ENCODE results near the gene MRPS27. TPM values are rescaled to one million over a fixed set of nuclear protein-coding genes. Genes with fewer than 3 reads are reported as not detected.

Gene MRPS27
- polyA plus RNA-seq, 10 donors: 33.9 to 53.6 (median 42.4) TPM

DNA sequence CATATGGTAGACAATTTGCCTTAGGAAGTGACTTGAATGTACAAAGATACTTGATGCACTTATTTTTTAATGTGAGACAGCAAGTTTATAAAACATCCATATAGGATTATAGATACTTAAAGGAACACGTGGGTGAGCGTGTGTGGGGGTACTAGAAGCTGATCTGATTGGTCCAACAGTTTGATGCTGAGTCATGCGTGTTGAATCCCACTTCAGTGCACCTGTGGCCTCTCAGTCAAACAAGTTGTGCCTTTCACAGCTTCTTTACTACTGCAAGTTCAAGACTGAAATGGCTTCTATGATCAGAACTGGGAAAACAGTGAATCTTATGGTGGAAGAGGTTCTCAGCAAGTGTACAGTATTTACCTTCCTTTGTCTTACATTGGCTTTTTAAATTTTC, 113.9 kb downstream of the MRPS27 start:
- DNase-seq: no peak

DNA sequence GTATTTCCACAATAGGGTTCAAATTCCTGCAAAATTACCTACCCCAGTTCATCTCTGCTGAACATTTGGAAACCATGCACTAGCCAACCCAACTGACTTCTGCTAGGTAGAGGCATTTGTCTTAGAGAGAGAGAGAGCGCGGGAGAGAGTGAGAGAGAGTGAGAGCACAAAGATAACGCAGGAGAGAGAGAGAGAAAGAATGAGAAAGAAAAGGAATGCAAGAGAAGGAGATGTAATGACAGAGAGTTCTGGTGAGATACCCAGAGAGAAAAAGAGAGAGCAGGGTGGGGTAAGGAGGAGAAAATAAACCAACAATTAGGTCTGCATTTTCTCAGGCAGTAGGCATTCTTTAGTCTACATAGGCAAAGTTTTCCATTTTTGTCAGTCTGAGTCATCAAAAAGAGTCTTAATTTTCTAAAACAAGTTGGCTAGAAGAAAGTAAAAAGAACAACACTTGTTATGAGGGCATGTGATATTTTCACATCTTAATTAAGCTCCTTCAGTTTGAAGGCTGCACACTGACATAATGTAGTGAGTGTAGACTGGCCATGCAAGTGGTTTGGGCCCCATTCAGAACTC, 114.5 kb downstream of the MRPS27 start:
- DNase-seq: no peak

DNA sequence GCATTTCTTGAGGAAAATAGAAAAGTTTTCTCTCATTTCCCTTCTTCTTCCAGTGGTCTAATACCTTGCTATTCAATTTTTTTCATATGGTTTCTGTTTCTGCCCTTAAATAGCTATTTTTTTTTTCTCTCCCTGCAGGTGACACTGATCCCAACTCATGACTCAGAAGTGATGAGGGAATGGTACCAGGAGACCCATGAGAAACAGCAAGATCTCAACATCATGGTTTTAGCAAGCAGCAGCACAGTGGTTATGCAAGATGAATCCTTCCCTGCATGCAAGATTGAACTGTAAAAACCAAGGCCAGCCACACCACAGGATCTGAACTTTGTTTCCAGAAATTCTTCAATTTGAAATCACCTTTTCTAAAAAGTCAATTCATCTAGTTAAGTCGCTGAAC, 115.1 kb downstream of the MRPS27 start:
- DNase-seq: no peak

DNA sequence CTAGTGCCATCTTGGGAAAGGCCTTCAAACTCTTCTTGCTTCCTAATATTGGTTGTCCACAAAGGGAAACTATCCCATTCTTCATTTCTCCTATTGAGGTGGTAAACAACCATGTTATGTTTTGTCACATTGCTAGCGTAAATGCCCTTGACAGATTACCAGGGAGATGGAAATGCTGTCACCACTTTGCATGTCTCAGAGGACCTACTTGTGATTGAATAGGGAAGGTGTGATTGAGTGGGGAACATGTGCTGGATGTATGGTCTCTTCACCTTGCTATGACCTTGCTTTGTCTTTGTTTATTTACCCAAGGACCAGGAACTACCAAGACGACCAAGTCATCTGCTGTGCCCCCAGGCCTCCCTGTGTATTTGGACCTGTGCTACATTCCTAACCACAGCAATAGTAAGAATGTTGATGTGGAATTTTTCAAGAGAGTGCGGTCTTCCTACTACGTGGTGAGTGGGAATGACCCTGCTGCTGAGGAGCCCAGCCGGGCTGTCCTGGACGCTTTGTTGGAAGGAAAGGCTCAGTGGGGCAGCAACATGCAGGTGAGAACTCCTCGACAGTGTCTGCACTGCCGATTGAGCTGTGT, 116.7 kb downstream of the MRPS27 start:
- no peak for DNase-seq

DNA sequence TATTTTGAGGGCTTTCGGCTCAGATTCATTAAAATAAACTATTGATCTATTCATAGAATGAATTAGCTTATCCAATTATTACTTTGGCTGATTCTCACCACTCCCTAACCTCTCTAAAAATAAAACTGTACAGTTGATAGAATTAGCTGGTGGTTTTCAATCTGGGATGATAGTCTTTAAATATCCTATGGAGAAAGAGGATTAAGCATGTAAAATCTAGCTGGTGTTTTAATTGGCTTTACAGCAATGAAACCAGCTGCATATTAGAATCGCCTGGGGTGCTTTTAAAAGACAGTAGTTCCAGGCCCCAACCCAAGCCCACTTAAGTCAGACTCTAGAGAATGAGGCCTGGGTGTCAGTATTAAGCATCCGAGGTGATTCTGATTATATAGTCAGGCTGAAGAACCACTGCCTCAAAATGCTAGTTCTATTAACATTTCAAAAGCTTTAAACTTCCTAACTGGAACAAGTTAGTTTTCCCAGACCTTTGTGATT, 117.7 kb downstream of the MRPS27 start:
- DNase-seq: no peak

DNA sequence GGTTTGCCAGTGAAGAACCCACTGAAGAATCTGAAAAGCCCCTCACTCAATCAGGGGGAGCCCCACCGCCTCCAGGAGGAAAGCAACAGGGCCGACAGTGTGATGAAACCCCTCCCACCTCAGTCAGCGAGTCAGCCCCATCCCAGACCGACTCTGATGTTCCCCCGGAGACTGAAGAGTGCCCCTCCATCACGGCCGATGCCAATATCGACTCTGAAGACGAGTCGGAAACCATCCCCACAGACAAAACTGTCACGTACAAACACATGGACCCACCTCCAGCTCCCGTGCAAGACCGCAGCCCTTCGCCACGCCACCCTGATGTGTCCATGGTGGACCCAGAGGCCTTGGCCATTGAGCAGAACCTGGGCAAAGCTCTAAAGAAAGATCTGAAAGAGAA, 120.4 kb downstream of the MRPS27 start:
- no peak for DNase-seq

DNA sequence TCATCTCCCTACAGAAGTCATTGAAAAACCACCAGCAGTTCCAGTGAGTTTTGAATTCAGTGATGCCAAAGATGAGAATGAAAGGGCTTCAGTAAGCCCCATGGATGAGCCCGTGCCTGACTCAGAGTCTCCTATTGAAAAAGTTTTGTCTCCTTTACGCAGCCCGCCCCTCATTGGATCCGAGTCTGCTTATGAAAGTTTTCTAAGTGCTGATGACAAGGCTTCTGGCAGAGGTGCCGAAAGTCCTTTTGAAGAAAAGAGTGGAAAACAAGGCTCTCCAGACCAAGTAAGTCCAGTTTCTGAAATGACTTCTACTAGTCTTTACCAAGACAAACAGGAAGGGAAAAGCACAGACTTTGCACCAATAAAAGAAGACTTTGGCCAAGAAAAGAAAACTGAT, 122.6 kb downstream of the MRPS27 start:
- DNase-seq: no peak

DNA sequence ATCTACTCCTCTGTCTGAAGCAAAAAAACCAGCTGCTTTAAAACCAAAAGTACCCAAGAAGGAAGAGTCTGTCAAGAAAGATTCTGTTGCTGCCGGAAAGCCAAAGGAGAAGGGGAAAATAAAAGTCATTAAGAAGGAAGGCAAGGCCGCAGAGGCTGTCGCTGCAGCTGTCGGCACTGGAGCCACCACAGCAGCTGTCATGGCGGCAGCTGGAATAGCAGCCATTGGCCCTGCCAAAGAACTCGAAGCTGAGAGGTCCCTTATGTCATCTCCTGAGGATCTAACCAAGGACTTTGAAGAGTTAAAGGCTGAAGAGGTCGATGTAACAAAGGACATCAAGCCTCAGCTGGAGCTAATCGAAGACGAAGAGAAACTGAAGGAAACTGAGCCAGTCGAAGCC, 124.5 kb downstream of the MRPS27 start:
- no peak for DNase-seq

DNA sequence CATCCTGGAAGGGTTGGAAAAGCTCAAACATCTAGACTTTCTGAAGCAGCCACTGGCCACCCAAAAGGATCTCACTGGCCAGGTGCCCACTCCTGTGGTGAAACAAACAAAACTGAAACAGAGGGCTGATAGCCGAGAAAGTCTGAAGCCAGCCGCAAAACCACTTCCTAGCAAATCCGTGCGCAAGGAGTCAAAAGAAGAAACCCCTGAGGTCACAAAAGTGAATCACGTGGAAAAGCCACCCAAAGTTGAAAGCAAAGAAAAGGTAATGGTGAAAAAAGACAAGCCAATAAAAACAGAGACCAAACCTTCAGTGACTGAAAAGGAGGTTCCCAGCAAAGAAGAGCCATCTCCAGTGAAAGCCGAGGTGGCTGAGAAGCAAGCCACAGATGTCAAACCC, 125.2 kb downstream of the MRPS27 start:
- DNase-seq: no peak

DNA sequence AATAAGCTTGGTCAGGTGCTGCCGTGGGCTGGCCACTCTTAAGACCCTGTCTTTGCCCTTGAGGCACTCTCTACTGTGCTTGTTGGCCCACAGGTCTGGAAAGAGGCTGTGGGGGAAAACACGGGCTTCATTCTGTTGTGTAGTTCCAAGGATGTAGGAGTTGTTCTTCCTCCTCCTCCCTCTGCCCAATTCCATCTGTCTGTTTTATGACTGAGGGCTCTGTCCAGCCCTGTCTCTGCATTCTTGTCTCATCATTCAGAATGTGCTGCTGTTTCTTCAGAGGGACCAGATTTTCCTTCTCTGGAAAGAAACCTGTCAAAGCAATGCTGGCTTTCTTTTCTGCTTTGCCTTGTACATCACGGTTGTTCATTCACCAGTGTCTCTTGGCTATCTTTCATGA, 128.6 kb downstream of the MRPS27 start:
- DNase-seq: no peak

DNA sequence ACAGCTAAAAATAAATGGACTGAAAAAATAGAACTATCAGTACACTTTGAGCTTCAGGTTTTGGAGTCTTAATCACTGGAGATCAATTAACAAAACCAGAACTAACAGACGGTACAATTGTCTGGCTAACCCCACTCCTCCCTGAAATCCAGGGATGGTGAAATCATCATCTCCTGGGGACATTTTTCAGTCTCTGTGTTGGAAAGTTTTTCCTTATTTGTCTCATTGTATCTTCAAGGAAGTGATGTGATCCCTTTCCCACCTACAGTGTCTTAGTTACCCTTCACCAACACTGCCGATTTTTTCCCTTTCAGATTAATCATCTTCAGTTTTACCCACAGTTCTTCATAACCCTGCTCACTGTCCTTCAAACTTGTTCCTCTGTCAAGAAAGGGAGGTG, 130.9 kb downstream of the MRPS27 start:
- DNase-seq: peak in 2 of 3 donors; percentile 54 to 69

DNA sequence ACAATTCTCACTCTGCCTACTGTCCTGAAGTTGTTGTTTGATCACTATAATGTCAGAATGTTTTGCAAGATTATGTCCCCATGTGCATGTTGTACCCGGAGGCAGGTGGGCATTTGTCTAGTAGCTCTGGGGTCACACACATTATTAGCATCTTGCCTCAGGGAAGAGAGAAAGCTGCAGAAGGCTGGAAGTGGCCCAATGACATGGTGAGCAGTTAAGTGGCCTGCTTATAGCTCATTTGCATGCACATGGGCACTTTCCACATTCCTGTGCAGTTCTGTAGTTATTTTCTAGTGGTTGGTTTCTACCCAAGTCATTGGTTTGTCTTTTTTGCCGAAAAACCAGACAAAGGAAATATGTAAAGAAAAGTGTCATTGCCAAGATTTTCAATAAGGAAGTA, 131.9 kb downstream of the MRPS27 start:
- no peak for DNase-seq

DNA sequence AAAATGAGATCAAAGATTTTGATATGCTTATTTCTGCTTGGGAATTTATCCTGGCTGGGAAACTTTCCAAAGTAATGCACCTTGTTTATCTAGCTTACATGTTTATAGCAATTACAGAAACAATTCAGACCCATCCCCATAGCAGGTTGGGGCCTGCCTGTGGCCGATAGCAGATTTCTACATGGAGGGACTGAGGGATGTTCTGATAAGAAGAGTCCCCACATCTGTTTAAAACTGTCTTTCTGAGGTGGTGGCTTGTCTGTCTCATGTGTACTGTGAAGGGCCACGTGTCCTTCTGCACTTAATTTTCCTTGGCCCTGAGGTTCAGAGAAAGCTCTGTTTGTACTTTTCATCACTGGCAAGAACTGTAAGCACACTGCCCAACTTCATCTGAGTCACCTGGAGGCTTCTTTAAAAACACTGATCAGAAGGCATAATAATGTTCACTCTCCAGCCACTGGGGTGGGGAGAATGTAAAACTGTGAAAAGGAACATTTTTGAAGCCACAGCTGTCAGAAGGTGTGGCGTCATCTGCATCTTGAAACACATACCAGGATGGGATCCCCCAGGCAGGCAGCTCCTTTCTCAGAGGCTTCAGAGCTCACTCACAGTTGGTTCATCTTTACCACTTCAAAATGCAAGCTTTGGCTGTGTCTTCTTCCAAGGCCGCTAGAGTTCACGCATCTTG, 132.5 kb downstream of the MRPS27 start:
- no peak for DNase-seq

DNA sequence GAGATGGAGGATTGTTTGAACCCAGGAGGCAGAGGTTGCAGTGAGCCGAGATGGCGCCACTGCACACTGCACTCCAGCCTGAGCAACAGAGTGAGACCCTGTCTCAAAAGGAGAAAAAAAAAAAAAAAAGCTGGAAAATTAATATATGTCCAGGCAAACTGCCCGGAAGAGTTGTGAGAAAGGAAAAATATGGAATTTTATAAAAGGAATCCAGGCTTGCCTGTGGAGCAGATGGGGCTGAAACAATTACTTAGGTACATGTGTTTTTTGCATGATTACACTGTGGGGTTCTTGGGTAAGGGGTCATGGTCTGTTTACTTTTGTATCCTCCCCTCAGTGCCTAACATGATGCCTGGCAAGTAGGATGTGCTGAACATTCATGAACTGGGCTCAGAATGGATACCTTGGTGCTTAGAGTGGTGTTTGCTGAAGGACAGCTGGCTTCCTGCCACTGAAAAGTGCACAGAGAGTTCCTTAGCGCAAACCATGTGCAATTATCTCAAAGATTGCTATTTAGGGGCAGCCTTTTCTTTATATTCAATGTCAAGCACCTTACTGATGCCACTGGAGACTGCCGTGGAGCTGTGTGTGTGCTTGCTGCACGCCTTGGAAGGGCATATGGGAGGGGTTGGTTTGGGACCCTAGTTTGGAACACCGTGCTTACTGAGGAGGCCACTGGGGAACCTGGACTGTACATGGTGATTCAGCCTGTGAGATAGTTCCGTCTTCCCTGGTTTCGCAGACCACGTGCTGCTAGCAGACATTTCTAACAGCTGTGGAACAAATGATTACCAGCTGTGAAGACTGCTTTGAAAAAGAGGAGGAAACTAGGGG, 134.3 kb downstream of the MRPS27 start:
- DNase-seq: peak; percentile 81 to 94 (median 84)

DNA sequence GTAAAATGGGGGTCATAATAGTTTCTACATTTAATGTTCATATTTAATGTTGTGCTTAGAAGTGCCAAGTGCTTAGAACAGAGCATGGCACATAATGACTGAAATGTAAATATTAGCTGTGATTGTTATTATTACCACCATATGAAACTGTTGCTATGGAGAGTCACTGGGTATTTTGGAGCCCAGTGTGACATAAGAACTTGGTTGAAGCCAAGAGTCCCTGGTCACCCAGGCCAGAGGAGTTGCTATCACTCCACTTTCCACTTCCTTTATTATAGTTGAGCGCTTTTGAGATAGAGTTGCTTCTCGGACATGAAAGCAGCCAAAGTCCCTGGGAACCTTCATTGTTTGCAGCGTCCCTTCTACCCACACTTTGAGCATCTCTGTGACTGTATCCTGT, 135.6 kb downstream of the MRPS27 start:
- DNase-seq: no peak

DNA sequence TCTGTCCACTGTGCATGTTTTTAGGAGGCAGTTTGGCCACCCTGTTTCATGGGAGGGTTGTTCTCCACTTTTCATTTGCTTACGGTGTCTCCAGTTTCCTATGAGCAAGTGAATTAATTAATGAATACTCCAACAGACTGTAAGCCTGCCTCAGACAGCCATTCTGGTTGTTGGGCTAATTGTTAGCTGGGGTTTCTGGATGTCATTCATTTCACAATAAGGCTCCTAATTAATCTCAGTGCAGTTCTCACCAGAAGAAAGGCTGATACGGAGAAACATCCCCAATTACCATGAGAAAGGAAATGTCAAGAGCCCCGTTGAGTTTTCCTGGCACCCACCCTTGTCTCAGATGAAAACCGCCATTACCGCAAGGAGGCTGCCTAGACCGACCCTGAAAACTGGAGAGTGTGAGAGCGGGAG, 136.9 kb downstream of the MRPS27 start:
- DNase-seq: no peak

DNA sequence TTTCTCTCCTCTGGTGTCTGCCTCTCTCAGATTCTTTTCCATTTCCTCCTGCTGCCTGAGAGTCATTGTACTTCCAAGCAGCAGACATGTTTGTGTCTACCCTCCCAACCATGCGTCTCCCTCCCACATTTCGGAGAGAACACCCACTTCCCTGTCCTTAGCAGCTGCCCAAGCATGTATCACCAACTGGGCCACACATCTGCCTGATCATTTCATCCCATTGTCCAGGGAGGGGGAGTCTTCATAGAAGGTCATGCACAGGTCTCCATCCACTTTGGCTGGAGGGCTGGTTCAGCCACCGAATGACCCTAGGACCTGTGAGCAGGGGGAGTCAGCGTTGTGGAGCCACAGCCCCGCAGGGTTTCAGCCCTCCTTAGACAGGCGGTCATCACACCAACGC, 137.4 kb downstream of the MRPS27 start:
- no peak for DNase-seq

DNA sequence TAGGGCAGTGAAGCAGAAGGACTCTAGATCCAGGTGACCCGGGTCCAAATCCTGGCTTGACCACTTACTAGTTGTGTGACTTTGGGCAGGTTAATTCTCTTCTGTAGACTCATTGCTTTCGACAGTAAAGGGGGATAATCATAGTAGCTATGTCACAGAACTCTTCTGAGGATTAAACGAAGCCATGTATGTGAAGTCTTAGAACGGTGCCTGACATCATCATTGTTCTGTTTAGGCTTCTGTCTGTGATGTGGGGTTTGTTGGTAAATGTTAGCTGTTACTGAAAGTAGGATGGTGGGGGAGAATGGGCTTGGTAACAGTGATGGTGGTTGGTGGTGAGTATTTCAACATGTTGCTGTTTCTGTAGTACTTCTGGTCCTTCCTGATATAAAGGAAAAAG, 139.1 kb downstream of the MRPS27 start:
- DNase-seq: no peak

DNA sequence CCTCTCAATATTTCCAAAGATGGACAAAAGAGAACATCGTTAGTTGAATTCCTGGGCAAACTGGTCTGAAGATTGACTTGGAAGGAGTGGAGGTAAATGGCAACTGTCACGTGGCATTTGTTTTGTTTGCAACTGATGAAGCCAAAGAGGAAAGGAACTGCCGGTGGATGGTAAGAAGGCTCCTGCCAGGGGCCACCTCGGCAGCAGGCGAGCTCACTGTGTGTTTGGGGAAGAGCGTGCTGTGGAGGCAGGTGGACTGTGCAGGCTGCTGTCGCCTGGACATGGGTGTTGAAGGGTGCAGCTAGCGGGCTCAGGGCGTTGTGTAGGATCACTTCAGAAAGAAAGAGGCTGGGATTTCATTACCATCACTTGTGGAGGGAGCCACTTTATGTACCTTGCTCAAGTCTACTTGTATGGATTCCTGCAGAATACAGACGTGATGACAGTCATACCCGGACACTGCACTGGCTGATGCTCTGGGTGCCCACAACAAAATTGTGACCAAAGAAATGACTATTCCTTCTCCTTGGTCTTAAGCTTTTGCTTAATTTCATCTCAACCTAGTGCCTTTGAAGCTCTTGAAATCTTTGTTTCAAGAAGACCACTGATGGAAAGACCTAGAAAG, 140.1 kb downstream of the MRPS27 start:
- DNase-seq: no peak

DNA sequence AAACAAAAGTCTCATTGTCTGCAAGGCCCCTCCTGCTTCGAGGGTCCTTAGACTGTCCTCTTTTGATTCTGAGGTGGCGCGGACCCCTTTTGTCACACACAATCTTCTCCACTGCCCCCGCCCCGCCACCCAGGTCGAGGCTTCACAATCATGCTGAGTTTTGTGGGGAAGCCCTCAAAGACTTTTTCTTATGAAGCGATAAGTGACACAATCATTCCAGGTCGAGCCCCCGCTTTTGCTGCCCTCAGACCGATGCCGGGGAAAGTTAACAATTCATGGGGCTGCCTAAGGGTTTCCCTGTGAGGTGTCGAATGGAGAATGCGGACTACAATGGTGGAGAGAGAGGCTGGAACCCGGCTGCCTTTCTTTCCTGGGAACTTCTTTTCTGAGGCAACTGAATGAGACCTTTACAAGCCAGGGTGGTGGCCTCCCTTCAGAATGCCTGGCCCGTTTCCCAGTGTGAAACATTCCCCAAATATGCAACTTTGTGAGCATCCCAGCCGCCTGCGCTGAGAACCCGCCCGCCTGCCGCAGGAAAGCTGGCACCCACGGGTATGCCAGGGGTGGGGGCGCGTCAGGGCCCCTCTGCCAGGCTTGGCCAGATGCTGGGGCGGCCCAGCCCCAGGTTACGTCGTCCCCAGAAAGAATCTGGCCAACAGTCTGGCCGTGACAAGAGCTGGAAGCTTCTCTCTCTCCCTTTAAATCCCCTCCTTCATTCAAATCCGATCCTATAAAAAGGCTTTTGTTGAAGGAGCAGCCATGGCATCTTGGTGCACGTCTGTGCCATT, 140.8 kb downstream of the MRPS27 start:
- peak; percentile 76 to 85 (median 85) for DNase-seq

DNA sequence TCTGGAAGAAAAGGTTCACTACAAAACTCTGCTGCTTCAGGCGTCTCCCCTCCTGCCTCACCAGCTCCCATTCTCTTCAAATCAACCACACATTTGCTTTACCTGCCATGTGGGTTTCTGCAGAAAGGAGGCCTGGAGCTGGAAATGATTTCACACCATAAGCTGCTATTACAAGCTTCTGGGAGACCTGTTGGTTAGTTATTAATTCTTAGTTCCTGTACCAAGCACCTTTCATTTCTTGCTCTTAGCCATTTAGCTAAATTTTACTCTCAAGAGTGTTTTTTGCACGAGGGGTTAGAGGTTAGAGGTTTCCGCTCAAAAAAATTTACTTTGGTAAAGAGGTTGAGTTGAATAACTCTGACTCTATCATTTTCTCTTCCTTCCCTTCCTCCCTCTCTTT, 142.5 kb downstream of the MRPS27 start:
- DNase-seq: no peak
